ENCODE results near the gene HSP90AB1. TPM values are rescaled to one million over a fixed set of nuclear protein-coding genes. Genes with fewer than 3 reads are reported as not detected.
"Not testable (repeated sequence)": the region's sequence is repeated elsewhere in the genome, so short reads cannot be mapped to it uniquely, and the experiment has no call there.

Gene HSP90AB1
- total RNA-seq, 1 experiment from 2014 or later, result 5,432 TPM

GRCh38 chr6:44229376-44230033 lies 17.4 kb upstream of the HSP90AB1 start:
- DNase-seq, result no peak

GRCh38 chr6:44230034-44230675 lies 16.7 kb upstream of the HSP90AB1 start:
- peaks cover 90% of the 10 kb centered on the region for H3K36me3 ChIP-seq
- H3K4me3 ChIP-seq, result no peak overlapping the region
- no peaks in the 10 kb centered on the region for H3K9me3 ChIP-seq
- no peak for DNase-seq
- no peaks in the 10 kb centered on the region for H3K27me3 ChIP-seq

More at GRCh38 chr6:44229376-44230033, 17.4 kb upstream of the HSP90AB1 start:
- no peaks in the 10 kb centered on the region for H3K27me3 ChIP-seq
- H3K36me3 ChIP-seq, result peaks cover 86% of the 10 kb centered on the region
- no peaks in the 10 kb centered on the region for H3K9me3 ChIP-seq
- H3K4me3 ChIP-seq, result no peak overlapping the region

GRCh38 chr6:44231426-44231825 lies 15.5 kb upstream of the HSP90AB1 start:
- H3K27me3 ChIP-seq, H3K4me3 ChIP-seq, DNase-seq: not testable (repeated sequence)

GRCh38 chr6:44232676-44233566 lies 14.0 kb upstream of the HSP90AB1 start:
- Histone ChIP-seq H3K27me3 (no peaks in the 10 kb centered on the region), H3K4me3 (no peak overlapping the region)

More at GRCh38 chr6:44231426-44231825, 15.5 kb upstream of the HSP90AB1 start:
- H3K9me3 ChIP-seq, result not testable (repeated sequence)
- peaks cover 91% of the 10 kb centered on the region for H3K36me3 ChIP-seq

GRCh38 chr6:44233567-44234100 lies 13.3 kb upstream of the HSP90AB1 start:
- H3K27me3 ChIP-seq, result no peaks in the 10 kb centered on the region
- peaks cover 71% of the 10 kb centered on the region for H3K36me3 ChIP-seq
- no peak for DNase-seq
- H3K9me3 ChIP-seq, result no peaks in the 10 kb centered on the region
- no peak overlapping the region for H3K4me3 ChIP-seq

More at GRCh38 chr6:44232676-44233566, 14.0 kb upstream of the HSP90AB1 start:
- H3K36me3 ChIP-seq, result peaks cover 78% of the 10 kb centered on the region
- DNase-seq, result no peak
- H3K9me3 ChIP-seq, result no peaks in the 10 kb centered on the region

- H3K36me3 ChIP-seq, result peaks cover 64% of the 10 kb centered on the region
- H3K4me3 ChIP-seq, result no peak overlapping the region
- no peaks in the 10 kb centered on the region for H3K27me3 ChIP-seq
- H3K9me3 ChIP-seq, result no peaks in the 10 kb centered on the region
- DNase-seq, result peak; percentile 100
Observed at GRCh38 chr6:44234101-44235025, 12.5 kb upstream of the HSP90AB1 start.

- peaks cover 55% of the 10 kb centered on the region for H3K36me3 ChIP-seq
- H3K4me3 ChIP-seq, result no peak overlapping the region
- H3K27me3 ChIP-seq, result no peaks in the 10 kb centered on the region
- no peaks in the 10 kb centered on the region for H3K9me3 ChIP-seq
- no peak for DNase-seq
Observed at GRCh38 chr6:44235269-44235668, 11.6 kb upstream of the HSP90AB1 start.

- no peaks in the 10 kb centered on the region for H3K9me3 ChIP-seq
- H3K4me3 ChIP-seq, result no peak overlapping the region
- peaks cover 47% of the 10 kb centered on the region for H3K36me3 ChIP-seq
- no peaks in the 10 kb centered on the region for H3K27me3 ChIP-seq
- no peak for DNase-seq
Observed at GRCh38 chr6:44235891-44236516, 10.9 kb upstream of the HSP90AB1 start.

- Histone ChIP-seq H3K27me3 (no peaks in the 10 kb centered on the region), H3K9me3 (no peaks in the 10 kb centered on the region), H3K36me3 (peaks cover 35% of the 10 kb centered on the region), H3K4me3 (peak overlapping the region; percentile 47)
- peak; percentile 100 for DNase-seq
Observed at GRCh38 chr6:44237021-44237812, 9.7 kb upstream of the HSP90AB1 start.

GRCh38 chr6:44237813-44238433 lies 9.0 kb upstream of the HSP90AB1 start:
- Histone ChIP-seq H3K4me3 (peak overlapping the region; percentile 47), H3K9me3 (no peaks in the 10 kb centered on the region), H3K36me3 (peaks cover 28% of the 10 kb centered on the region), H3K27me3 (no peaks in the 10 kb centered on the region)
- DNase-seq, result peak; percentile 97

GRCh38 chr6:44238687-44239350 lies 8.1 kb upstream of the HSP90AB1 start:
- no peak overlapping the region for H3K4me3 ChIP-seq
- DNase-seq, result no peak
- no peaks in the 10 kb centered on the region for H3K9me3 ChIP-seq
- H3K36me3 ChIP-seq, result peaks cover 19% of the 10 kb centered on the region
- no peaks in the 10 kb centered on the region for H3K27me3 ChIP-seq

- no peak for DNase-seq
Observed at GRCh38 chr6:44243345-44243744, 3.6 kb upstream of the HSP90AB1 start.

GRCh38 chr6:44245391-44245911 lies 1.4 kb upstream of the HSP90AB1 start:
- Histone ChIP-seq H3K4me3 (peak overlapping the region; percentile 100), H3K36me3 (peaks cover 35% of the 10 kb centered on the region), H3K27me3 (no peaks in the 10 kb centered on the region)

More at GRCh38 chr6:44243345-44243744, 3.6 kb upstream of the HSP90AB1 start:
- H3K36me3 ChIP-seq, result peaks cover 14% of the 10 kb centered on the region
- no peaks in the 10 kb centered on the region for H3K27me3 ChIP-seq
- no peaks in the 10 kb centered on the region for H3K9me3 ChIP-seq
- H3K4me3 ChIP-seq, result no peak overlapping the region

More at GRCh38 chr6:44245391-44245911, 1.4 kb upstream of the HSP90AB1 start:
- no peak for DNase-seq
- H3K9me3 ChIP-seq, result no peaks in the 10 kb centered on the region
